ENCODE data around the gene REG4.
"Not testable (repeated sequence)": the region's sequence is repeated elsewhere in the genome, so short reads cannot be mapped to it uniquely, and the experiment has no call there.

REG4 gene

GRCh38 chr1:119806489-119806888, 4.8 kb downstream of the REG4 start:
- DNase-seq = no peak

GRCh38 chr1:119805746-119806145, 5.5 kb downstream of the REG4 start:
- no peak for DNase-seq

GRCh38 chr1:119805247-119805646, 6.0 kb downstream of the REG4 start:
- DNase-seq = no peak

GRCh38 chr1:119799599-119800177, 11.6 kb downstream of the REG4 start:
- DNase-seq = no peak

- no peak for DNase-seq
Observed at GRCh38 chr1:119799003-119799402, 12.3 kb downstream of the REG4 start.

- DNase-seq = no peak
Observed at GRCh38 chr1:119797606-119798005, 13.7 kb downstream of the REG4 start.

GRCh38 chr1:119797162-119797561, 14.1 kb downstream of the REG4 start:
- DNase-seq = no peak

GRCh38 chr1:119795261-119796200, 15.7 kb downstream of the REG4 start:
- no peak for DNase-seq

GRCh38 chr1:119794876-119795240, 16.4 kb downstream of the REG4 start:
- DNase-seq = no peak

GRCh38 chr1:119794230-119794875, 16.9 kb downstream of the REG4 start:
- no peak for DNase-seq

GRCh38 chr1:119791377-119791776, 19.9 kb downstream of the REG4 start:
- DNase-seq = no peak

GRCh38 chr1:119790451-119791198, 20.6 kb downstream of the REG4 start:
- no peak for DNase-seq

GRCh38 chr1:119787776-119788175, 23.5 kb downstream of the REG4 start:
- DNase-seq = no peak

GRCh38 chr1:119786473-119787050, 24.7 kb downstream of the REG4 start:
- DNase-seq = peak in 1 of 5 donors; percentile 79

GRCh38 chr1:119786046-119786445, 25.2 kb downstream of the REG4 start:
- not testable (repeated sequence) for DNase-seq

GRCh38 chr1:119784191-119784781, 27.0 kb downstream of the REG4 start:
- DNase-seq = no peak

GRCh38 chr1:119783354-119784185, 27.7 kb downstream of the REG4 start:
- no peak for DNase-seq

- DNase-seq = no peak
Observed at GRCh38 chr1:119782631-119783325, 28.5 kb downstream of the REG4 start.

GRCh38 chr1:119781434-119782210, 29.6 kb downstream of the REG4 start:
- DNase-seq = no peak

GRCh38 chr1:119779869-119780356, 31.3 kb downstream of the REG4 start:
- DNase-seq = no peak

All from T-helper 1 cell (primary cell).